ENCODE data around the gene TLCD5. TPM values are rescaled to one million over a fixed set of nuclear protein-coding genes. Genes with fewer than 3 reads are reported as not detected.

Gene TLCD5
- total RNA-seq, 4 donors from 2014 or later = 0.27 to 1.0 (median 0.70) TPM

GRCh38 chr11:120327311-120327710, 2.2 kb downstream of the TLCD5 start:
- Histone ChIP-seq H3K27ac (peak overlapping the region in 2 of 4 donors; percentile 50 to 83), H3K4me1 (peaks cover 10% of the 10 kb centered on the region in 2 donors)

GRCh38 chr11:120329556-120329955, 4.5 kb downstream of the TLCD5 start:
- intact Hi-C loops (cut with DNase I; ENCODE audit: low total_unique reads) (loop anchor here (5.0 kb wide), 1 partner anchor 158 kb away; no protein-coding TSS in a partner anchor), in situ Hi-C loops (cut with MboI; ENCODE audit: low sequenced_read_pairs in 4 of 4) (loop anchor here in 2 of 4 donors (25.0 kb wide), 1 partner anchor 108 kb away; no protein-coding TSS in a partner anchor)
- H3K9me3 ChIP-seq = no peaks in the 10 kb centered on the region
- ATAC-seq = no peak
- no peak for DNase-seq
- no peak for TF ChIP-seq POLR2A (IDR thresholded peaks at IDR 0.05)
- TF ChIP-seq, protein P1, sequence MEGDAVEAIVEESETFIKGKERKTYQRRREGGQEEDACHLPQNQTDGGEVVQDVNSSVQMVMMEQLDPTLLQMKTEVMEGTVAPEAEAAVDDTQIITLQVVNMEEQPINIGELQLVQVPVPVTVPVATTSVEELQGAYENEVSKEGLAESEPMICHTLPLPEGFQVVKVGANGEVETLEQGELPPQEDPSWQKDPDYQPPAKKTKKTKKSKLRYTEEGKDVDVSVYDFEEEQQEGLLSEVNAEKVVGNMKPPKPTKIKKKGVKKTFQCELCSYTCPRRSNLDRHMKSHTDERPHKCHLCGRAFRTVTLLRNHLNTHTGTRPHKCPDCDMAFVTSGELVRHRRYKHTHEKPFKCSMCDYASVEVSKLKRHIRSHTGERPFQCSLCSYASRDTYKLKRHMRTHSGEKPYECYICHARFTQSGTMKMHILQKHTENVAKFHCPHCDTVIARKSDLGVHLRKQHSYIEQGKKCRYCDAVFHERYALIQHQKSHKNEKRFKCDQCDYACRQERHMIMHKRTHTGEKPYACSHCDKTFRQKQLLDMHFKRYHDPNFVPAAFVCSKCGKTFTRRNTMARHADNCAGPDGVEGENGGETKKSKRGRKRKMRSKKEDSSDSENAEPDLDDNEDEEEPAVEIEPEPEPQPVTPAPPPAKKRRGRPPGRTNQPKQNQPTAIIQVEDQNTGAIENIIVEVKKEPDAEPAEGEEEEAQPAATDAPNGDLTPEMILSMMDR (IDR thresholded peaks at IDR 0.05 in 4 of 5, conservative IDR thresholded peaks at IDR 0.05 in 1 of 5) = no peak
- no peaks in the 10 kb centered on the region for H3K36me3 ChIP-seq
- no peak overlapping the region for H3K4me3 ChIP-seq
- H3K27ac ChIP-seq = no peak overlapping the region
- H3K4me1 ChIP-seq = peaks cover 10 to 24% of the 10 kb centered on the region in 2 donors
- H3K27me3 ChIP-seq = peaks cover 0 to 17% (median 0%) of the 10 kb centered on the region in 3 donors

More at GRCh38 chr11:120327311-120327710, 2.2 kb downstream of the TLCD5 start:
- in situ Hi-C loops (cut with MboI; ENCODE audit: low sequenced_read_pairs in 4 of 4) (loop anchor here in 2 of 4 donors (25.0 kb wide), 1 partner anchor 110 kb away; no protein-coding TSS in a partner anchor), intact Hi-C loops (cut with DNase I; ENCODE audit: low total_unique reads) (loop anchor here (5.0 kb wide), 1 partner anchor 160 kb away; no protein-coding TSS in a partner anchor)
- H3K27me3 ChIP-seq = peaks cover 0 to 17% (median 0%) of the 10 kb centered on the region in 3 donors
- H3K36me3 ChIP-seq = no peaks in the 10 kb centered on the region
- DNase-seq = no peak
- H3K9me3 ChIP-seq = no peaks in the 10 kb centered on the region
- TF ChIP-seq POLR2A (IDR thresholded peaks at IDR 0.05) = no peak
- TF ChIP-seq, protein P1 (IDR thresholded peaks at IDR 0.05 in 4 of 5, conservative IDR thresholded peaks at IDR 0.05 in 1 of 5) = no peak
- no peak for ATAC-seq
- H3K4me3 ChIP-seq = no peak overlapping the region

- in situ Hi-C loops (cut with MboI; ENCODE audit: low sequenced_read_pairs in 4 of 4) = loop anchor here (5.0 to 25.0 kb wide), 3 partner anchors 97 to 107 kb away; no protein-coding TSS in a partner anchor
- no peaks in the 10 kb centered on the region for H3K9me3 ChIP-seq
- H3K4me1 ChIP-seq = peaks cover 10 to 24% of the 10 kb centered on the region in 2 donors
- H3K36me3 ChIP-seq = no peaks in the 10 kb centered on the region
- DNase-seq = no peak
- TF ChIP-seq, protein P1 (IDR thresholded peaks at IDR 0.05 in 4 of 5, conservative IDR thresholded peaks at IDR 0.05 in 1 of 5) = no peak
- TF ChIP-seq POLR2A (IDR thresholded peaks at IDR 0.05) = no peak
- intact Hi-C loops (cut with DNase I; ENCODE audit: low total_unique reads) = loop anchor here (5.0 kb wide), 1 partner anchor 357 kb away; no protein-coding TSS in a partner anchor
- H3K4me3 ChIP-seq = no peak overlapping the region
- no peak overlapping the region for H3K27ac ChIP-seq
- ATAC-seq = no peak
- peaks cover 0 to 17% (median 0%) of the 10 kb centered on the region in 3 donors for H3K27me3 ChIP-seq
Observed at GRCh38 chr11:120330045-120330444, 4.9 kb downstream of the TLCD5 start.

- H3K9me3 ChIP-seq = no peaks in the 10 kb centered on the region
- no peak for TF ChIP-seq POLR2A (IDR thresholded peaks at IDR 0.05)
- TF ChIP-seq, protein P1 (IDR thresholded peaks at IDR 0.05 in 4 of 5, conservative IDR thresholded peaks at IDR 0.05 in 1 of 5) = no peak
- ATAC-seq (no peak), DNase-seq (no peak)
- no peak overlapping the region for H3K4me3 ChIP-seq
- in situ Hi-C loops (cut with MboI; ENCODE audit: low sequenced_read_pairs in 4 of 4) (loop anchor here (5.0 to 25.0 kb wide), 3 partner anchors 96 to 106 kb away; no protein-coding TSS in a partner anchor), intact Hi-C loops (cut with DNase I; ENCODE audit: low total_unique reads) (loop anchor here (5.0 kb wide), 1 partner anchor 356 kb away; no protein-coding TSS in a partner anchor)
- H3K27me3 ChIP-seq = peaks cover 0 to 10% (median 0%) of the 10 kb centered on the region in 3 donors
- peak overlapping the region; percentile 7 to 45 (median 29) for H3K27ac ChIP-seq
- H3K4me1 ChIP-seq = peaks cover 5 to 18% of the 10 kb centered on the region in 2 donors
- no peaks in the 10 kb centered on the region for H3K36me3 ChIP-seq
Observed at GRCh38 chr11:120331301-120331996, 6.3 kb downstream of the TLCD5 start.
